Gastrocnemius medialis (tissue), 4 donors: ENCODE data around the gene PRR5L.

ENCODE experiments used
- CTCF ChIP-seq, 5 experiments: fragments of 450-650 bp in 3 of 5; fragments of 200-600 bp in 2 of 5; sonication (generic) in 2 of 5; IDR thresholded peaks in 4 of 5; conservative IDR thresholded peaks in 1 of 5; 1 replicate in 4 of 5; 2 replicates in 1 of 5; pipeline ENCODE4 v1.5.1; 2016 to 2019; ENCODE audit warnings: antibody characterized with exemption in 5 of 5, mild to moderate bottlenecking in 3 of 5, moderate library complexity in 3 of 5
- POLR2A ChIP-seq, 2 donors: fragments of 450-650 bp; IDR thresholded peaks; one replicate each; pipeline ENCODE4 v1.6.1; 2017; ENCODE audit warnings: antibody characterized with exemption in 2 of 2, mild to moderate bottlenecking in 2 of 2, moderate library complexity in 2 of 2

GRCh38 chr11:36438126-36438525 lies 142.0 kb downstream of the PRR5L start:
- no peak for TF ChIP-seq CTCF (IDR thresholded peaks at IDR 0.05 in 4 of 5, conservative IDR thresholded peaks at IDR 0.05 in 1 of 5)
- TF ChIP-seq POLR2A (IDR thresholded peaks at IDR 0.05): no peak
